HUES64 (cell line): ENCODE measurements around the gene IGSF21.

Source experiments
- H3K27ac ChIP-seq: 2 replicates; pipeline ENCODE4 v1.7.0; 2013; ENCODE audit warnings: low read depth, low read length, inconsistent platforms
- H3K27me3 ChIP-seq: 2 replicates; pipeline ENCODE4 v1.6.1; 2013; ENCODE audit warnings: mild to moderate bottlenecking, low read length; ENCODE audit not compliant: insufficient read depth
- H3K36me3 ChIP-seq: 2 replicates; pipeline ENCODE4 v1.6.1; 2013; ENCODE audit warnings: mild to moderate bottlenecking, low read length; ENCODE audit not compliant: insufficient read depth
- H3K4me1 ChIP-seq: 2 replicates; pipeline ENCODE4 v1.6.1; 2013; ENCODE audit warnings: mild to moderate bottlenecking, low read length, moderate library complexity; ENCODE audit not compliant: insufficient read depth
- H3K4me3 ChIP-seq: 2 replicates; pipeline ENCODE4 v1.5.1; 2013; ENCODE audit warnings: mild to moderate bottlenecking, low read length, moderate library complexity
- H3K9ac ChIP-seq: 2 replicates; pipeline ENCODE4 v1.6.1; 2013; ENCODE audit warnings: mild to moderate bottlenecking, low read depth, low read length
- H3K9me3 ChIP-seq: 2 replicates; pipeline ENCODE4 v1.6.1; 2013; ENCODE audit warnings: low read depth, low read length; ENCODE audit not compliant: insufficient read depth
- WGBS: fragments of 150-250, 120-280 bp; methylation state at CpG from one replicate; pipeline ENCODE4 v1.1.7; 2013; ENCODE audit warnings: missing lambda C conversion rate; 5-methylcytosine and 5-hydroxymethylcytosine counted together

The IGSF21 gene

DNA sequence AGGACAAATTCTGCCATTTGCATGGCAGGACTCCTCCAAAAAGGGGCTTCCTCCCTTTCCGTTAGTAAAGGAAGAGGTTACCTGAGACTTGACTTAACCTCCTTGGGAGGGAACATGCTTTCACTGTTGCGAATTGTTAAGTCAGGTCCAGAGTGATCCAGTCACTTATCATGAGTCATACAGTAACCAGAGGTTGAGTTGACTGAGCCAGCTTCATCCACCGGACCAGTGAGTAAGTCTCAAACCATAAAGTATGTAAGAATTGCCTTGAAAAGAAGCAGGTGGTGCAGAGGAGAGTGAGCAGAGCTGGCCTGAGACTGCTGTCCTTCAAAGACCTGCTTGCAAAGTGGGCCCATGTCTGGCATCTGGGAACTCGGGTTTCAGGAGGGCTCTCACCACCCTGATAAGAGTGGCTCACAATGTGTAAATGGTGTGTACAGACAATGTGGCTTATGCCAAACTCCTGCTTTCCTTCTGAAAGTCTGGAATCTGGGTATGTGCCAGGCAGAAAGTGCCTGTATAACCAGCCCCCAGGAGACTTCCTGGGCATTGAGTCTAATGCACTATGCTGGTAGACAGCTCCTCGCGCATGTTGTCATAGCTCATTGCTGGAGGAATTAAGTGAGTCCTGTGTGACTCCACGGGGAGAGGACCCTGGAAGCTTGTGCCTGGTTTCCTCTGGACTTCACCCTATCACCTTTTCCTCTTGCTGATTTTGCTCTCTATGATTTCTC is 288.8 kb downstream of the IGSF21 start:
- H3K4me3 ChIP-seq = no peak overlapping the region
- no peaks in the 10 kb centered on the region for H3K27me3 ChIP-seq
- H3K27ac ChIP-seq = no peak overlapping the region
- no peak overlapping the region for H3K9ac ChIP-seq
- H3K4me1 ChIP-seq = peaks cover 2% of the 10 kb centered on the region
- WGBS = 78% methylated on average over 7 of the region's 7 CpGs
- no peaks in the 10 kb centered on the region for H3K9me3 ChIP-seq
- no peaks in the 10 kb centered on the region for H3K36me3 ChIP-seq

DNA sequence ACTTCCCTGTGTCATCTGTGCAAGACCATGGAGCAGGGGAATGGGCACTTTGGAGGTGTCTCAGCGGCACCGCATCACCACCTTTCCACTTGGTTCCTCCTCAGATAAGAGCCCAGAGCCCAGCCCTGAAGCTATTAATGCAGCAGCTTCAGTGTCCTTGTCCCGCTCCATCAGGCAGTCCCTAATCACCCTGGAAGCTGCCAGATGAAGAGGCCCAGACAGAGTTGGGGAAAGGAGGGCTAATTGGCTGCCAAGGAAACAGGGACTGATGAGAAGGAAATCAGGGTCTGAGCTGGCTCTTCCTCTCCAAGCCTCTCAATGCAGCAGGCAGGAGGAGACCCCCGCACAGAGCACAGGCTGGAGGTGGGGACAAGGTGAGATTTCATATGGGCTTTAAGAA is 290.0 kb downstream of the IGSF21 start:
- no peak overlapping the region for H3K4me3 ChIP-seq
- H3K36me3 ChIP-seq = no peaks in the 10 kb centered on the region
- H3K27ac ChIP-seq = no peak overlapping the region
- H3K9me3 ChIP-seq = no peaks in the 10 kb centered on the region
- 92% methylated on average over 4 of the region's 4 CpGs for WGBS
- H3K27me3 ChIP-seq = no peaks in the 10 kb centered on the region
- H3K4me1 ChIP-seq = peaks cover 2% of the 10 kb centered on the region
- no peak overlapping the region for H3K9ac ChIP-seq

- Histone ChIP-seq H3K27ac (no peak overlapping the region), H3K4me1 (peaks cover 7% of the 10 kb centered on the region), H3K9me3 (no peaks in the 10 kb centered on the region), H3K4me3 (no peak overlapping the region), H3K36me3 (no peaks in the 10 kb centered on the region), H3K9ac (no peak overlapping the region), H3K27me3 (no peaks in the 10 kb centered on the region)
- 74% methylated on average over 5 of the region's 5 CpGs for WGBS
These were observed 291.4 kb downstream of the IGSF21 start for GRCh38 chr1:18398791-18399530.

- WGBS = 94% methylated on average over 6 of the region's 7 CpGs
- Histone ChIP-seq H3K4me1 (peaks cover 7% of the 10 kb centered on the region; the same call in 1 of the 2 replicates), H3K9ac (no peak overlapping the region), H3K9me3 (no peaks in the 10 kb centered on the region), H3K36me3 (no peaks in the 10 kb centered on the region), H3K27me3 (no peaks in the 10 kb centered on the region), H3K4me3 (no peak overlapping the region), H3K27ac (no peak overlapping the region)
These were observed 292.9 kb downstream of the IGSF21 start for GRCh38 chr1:18400347-18401102.

DNA sequence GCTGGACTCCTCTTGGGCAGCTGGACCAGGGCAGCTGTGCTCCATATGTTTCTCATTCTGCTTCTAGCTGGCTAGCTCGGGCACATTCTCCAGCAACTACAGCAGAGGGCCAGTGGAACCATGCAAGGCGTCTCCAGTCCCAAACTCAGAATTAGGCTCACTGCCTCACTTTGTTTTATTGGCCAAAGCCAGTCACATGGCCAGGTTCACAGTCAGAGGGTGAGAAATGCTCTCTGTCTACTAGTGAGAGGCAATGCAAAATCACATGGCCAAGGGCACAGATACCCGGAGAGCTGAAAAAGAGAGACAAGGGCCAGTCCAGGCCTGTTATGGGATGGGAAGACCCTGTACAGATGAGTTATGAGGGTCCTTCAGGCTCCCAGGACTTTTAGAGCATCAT is 294.3 kb downstream of the IGSF21 start:
- Histone ChIP-seq H3K4me3 (no peak overlapping the region), H3K9me3 (no peaks in the 10 kb centered on the region), H3K9ac (no peak overlapping the region), H3K36me3 (no peaks in the 10 kb centered on the region), H3K27me3 (no peaks in the 10 kb centered on the region), H3K4me1 (peaks cover 7% of the 10 kb centered on the region; the same call in 1 of the 2 replicates), H3K27ac (no peak overlapping the region)
- WGBS = 94% methylated on average over 3 of the region's 3 CpGs

DNA sequence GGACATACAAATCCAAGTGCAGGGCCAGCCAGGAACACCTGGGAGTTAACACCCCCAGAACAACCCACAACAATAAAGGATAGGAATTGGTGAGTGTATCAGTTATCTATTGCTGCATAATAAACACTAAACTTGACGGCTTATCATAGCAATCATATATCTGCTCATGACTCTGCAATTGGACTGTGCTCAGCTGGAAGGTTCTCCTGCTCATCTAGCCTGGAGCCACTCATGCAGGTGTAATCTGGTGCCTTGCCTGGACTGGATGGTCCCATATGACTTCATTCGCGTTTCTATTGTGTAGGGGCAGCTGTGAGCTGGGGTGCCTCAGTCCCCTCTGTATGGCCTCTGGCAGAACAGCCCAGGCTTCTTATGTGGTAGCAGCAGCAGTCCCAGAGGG is 296.9 kb downstream of the IGSF21 start:
- no peak overlapping the region for H3K9ac ChIP-seq
- 79% methylated on average over 3 of the region's 3 CpGs for WGBS
- peaks cover 14% of the 10 kb centered on the region; the same call in 1 of the 2 replicates for H3K4me1 ChIP-seq
- H3K27me3 ChIP-seq = no peaks in the 10 kb centered on the region
- no peak overlapping the region for H3K27ac ChIP-seq
- H3K36me3 ChIP-seq = no peaks in the 10 kb centered on the region
- no peak overlapping the region for H3K4me3 ChIP-seq
- no peaks in the 10 kb centered on the region for H3K9me3 ChIP-seq

DNA sequence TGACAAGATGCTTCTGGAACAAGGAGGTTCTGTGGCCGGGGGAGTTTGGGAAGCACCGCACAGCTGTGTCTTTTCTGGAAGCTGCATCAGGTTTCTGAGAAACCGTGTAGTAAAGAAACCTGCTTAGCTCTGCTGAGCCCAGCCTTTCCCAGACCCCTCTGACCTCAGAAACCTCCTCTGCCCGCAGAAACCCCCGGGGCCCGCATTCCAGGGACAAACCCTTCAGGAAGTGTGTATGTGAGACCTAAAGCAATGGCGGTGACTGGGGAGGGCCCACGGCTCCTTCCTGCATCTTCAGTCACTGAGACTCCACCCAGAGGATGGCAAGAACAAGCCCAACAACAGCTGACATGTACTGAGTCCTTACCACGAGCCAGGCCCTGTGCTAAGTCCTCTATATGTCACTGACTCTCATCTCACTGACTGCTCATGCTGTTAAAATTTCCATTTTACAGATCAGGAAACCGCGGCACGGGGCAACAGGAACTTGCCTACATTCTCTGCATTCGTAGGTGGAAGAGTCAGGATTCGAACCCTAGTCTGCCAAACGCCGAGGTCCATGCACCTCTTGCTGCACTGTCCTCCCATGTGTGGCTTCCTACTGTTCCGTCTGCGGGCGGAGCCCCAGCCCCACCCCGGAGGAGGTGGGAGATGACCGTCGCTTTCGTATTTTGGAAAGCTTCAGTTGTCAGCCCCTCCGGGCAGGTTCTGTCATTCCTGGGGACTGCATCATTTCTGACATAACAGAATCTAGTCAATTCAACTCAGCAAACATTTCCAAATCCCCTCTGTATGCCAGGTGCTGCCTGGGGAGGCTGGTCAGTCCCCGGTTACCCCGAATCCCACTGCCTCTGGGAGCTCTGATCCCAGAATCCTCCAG is 299.8 kb downstream of the IGSF21 start:
- Histone ChIP-seq H3K9me3 (peaks cover 13% of the 10 kb centered on the region), H3K9ac (no peak overlapping the region), H3K27me3 (no peaks in the 10 kb centered on the region), H3K4me1 (peaks cover 26% of the 10 kb centered on the region; the same call in 1 of the 2 replicates), H3K4me3 (no peak overlapping the region), H3K36me3 (0 out of 2 replicates have a peak, but pooled peaks cover under 1% of the 10 kb centered on the region), H3K27ac (no peak overlapping the region)
- WGBS = 85% methylated on average over 26 of the region's 26 CpGs

GRCh38 chr1:18408656-18409370 is 301.2 kb downstream of the IGSF21 start:
- Histone ChIP-seq H3K9ac (no peak overlapping the region), H3K27ac (no peak overlapping the region), H3K4me3 (no peak overlapping the region), H3K36me3 (0 out of 2 replicates have a peak, but pooled peaks cover 3% of the 10 kb centered on the region), H3K9me3 (peaks cover 21% of the 10 kb centered on the region), H3K4me1 (peaks cover 22% of the 10 kb centered on the region; the same call in 1 of the 2 replicates), H3K27me3 (no peaks in the 10 kb centered on the region)
- 84% methylated on average over 11 of the region's 12 CpGs for WGBS

GRCh38 chr1:18409609-18410237 is 302.1 kb downstream of the IGSF21 start:
- H3K4me1 ChIP-seq = peaks cover 22% of the 10 kb centered on the region; the same call in 1 of the 2 replicates

More at GRCh38 chr1:18409609-18410237, 302.1 kb downstream of the IGSF21 start:
- Histone ChIP-seq H3K36me3 (0 out of 2 replicates have a peak, but pooled peaks cover 3% of the 10 kb centered on the region), H3K27ac (peak overlapping the region; percentile 59), H3K9me3 (peaks cover 21% of the 10 kb centered on the region), H3K4me3 (no peak overlapping the region), H3K27me3 (no peaks in the 10 kb centered on the region), H3K9ac (no peak overlapping the region)
- WGBS = 93% methylated on average over 8 of the region's 8 CpGs
